CD4-positive, alpha-beta T cell (primary cell): Measurements from ENCODE around the gene FBXL3. TPM values are rescaled to one million over a fixed set of nuclear protein-coding genes. Genes with fewer than 3 reads are reported as not detected.
"Not testable (repeated sequence)": the region's sequence is repeated elsewhere in the genome, so short reads cannot be mapped to it uniquely, and the experiment has no call there.

ENCODE experiments used
- ATAC-seq: fragments of 200-7000 bp; cut with Tn5 transposase; one replicate; pipeline ENCODE4 v1.10.0; 2022; ENCODE audit warnings: mild to moderate bottlenecking; ENCODE audit not compliant: poor library complexity
- CTCF ChIA-PET: fragments of 350-600 bp; sonication (Branson Sonifier 250); formaldehyde crosslinking; loops from one replicate; lab custom pipeline; 2021; ENCODE audit warnings: antibody characterized with exemption, inconsistent platforms; lab: Charles Lee
- POLR2A ChIA-PET: fragments of 350-600 bp; sonication (Branson Sonifier 250); formaldehyde crosslinking; loops from one replicate; lab custom pipeline; 2021; ENCODE audit warnings: antibody characterized with exemption, inconsistent platforms; lab: Charles Lee
- DNase-seq, 14 experiments: peaks; one replicate each; pipeline ENCODE4 v3.0.0-alpha.2; 2013 to 2020; ENCODE audit warnings: mixed read lengths in 2 of 14
- H3K27ac ChIP-seq, 2 donors: one replicate each; pipeline versions ENCODE4 v1.5.1 to v1.7.0; 2013; ENCODE audit warnings: low read length in 2 of 2, low read depth in 1 of 2, mild to moderate bottlenecking in 1 of 2
- H3K27me3 ChIP-seq, 2 experiments: 1 replicate in 1 of 2; 2 replicates in 1 of 2; pipeline versions ENCODE4 v1.6.1 to v1.7.0; 2013; ENCODE audit warnings: low read length in 2 of 2, control low read depth in 1 of 2, mild to moderate bottlenecking in 1 of 2, moderate library complexity in 1 of 2; ENCODE audit not compliant: insufficient read depth in 2 of 2, control insufficient read depth in 1 of 2
- H3K36me3 ChIP-seq: one replicate; pipeline ENCODE4 v1.6.1; 2013; ENCODE audit warnings: low read length, control low read depth; ENCODE audit not compliant: insufficient read depth
- H3K4me1 ChIP-seq: one replicate; pipeline ENCODE4 v1.6.1; 2013; ENCODE audit warnings: low read length, control low read depth; ENCODE audit not compliant: insufficient read depth
- H3K4me3 ChIP-seq: one replicate; pipeline ENCODE4 v1.5.1; 2013; ENCODE audit warnings: mild to moderate bottlenecking, low read length, moderate library complexity
- H3K9me3 ChIP-seq, 2 experiments: 1 replicate in 1 of 2; 2 replicates in 1 of 2; pipeline versions ENCODE4 v1.6.1 to v1.7.0; 2013; ENCODE audit warnings: low read length in 2 of 2, mild to moderate bottlenecking in 2 of 2, control low read depth in 1 of 2, moderate library complexity in 1 of 2; ENCODE audit not compliant: control insufficient read depth in 1 of 2, insufficient read depth in 1 of 2
- H3K27ac Mint-ChIP-seq: one replicate; pipeline ENCODE4 v1.8.0; 2020; ENCODE audit warnings: mixed read lengths
- H3K27me3 Mint-ChIP-seq: one replicate; pipeline ENCODE4 v1.8.0; 2021; ENCODE audit warnings: mixed read lengths
- H3K36me3 Mint-ChIP-seq: one replicate; pipeline ENCODE4 v1.8.0; 2021; ENCODE audit warnings: low read depth, mixed read lengths
- H3K4me1 Mint-ChIP-seq: one replicate; pipeline ENCODE4 v1.8.0; 2021; ENCODE audit warnings: low read depth, mixed read lengths
- H3K4me3 Mint-ChIP-seq: one replicate; pipeline ENCODE4 v1.8.0; 2020; ENCODE audit warnings: mild to moderate bottlenecking, mixed read lengths
- H3K9me3 Mint-ChIP-seq: one replicate; pipeline ENCODE4 v1.8.0; 2020; ENCODE audit warnings: mixed read lengths
- intact Hi-C, 2 experiments: fragments of 100-400 bp; cut with DNase I in 1 of 2; cut with micrococcal nuclease in 1 of 2; formaldehyde crosslinking; loops; one replicate each; pipeline versions ENCODE4 v1.15.1 to v1.9.0; 2023 to 2025; cut with DNase I, micrococcal nuclease
- total RNA-seq, 174 experiments: library from RNA in 2 of 174; stranded (reverse) in 2 of 174; gene quantifications; one replicate each; pipeline ENCODE4 v1.2.3 and lab custom pipeline; 2021 to 2026
- TF ChIP-seq, protein P1 (sequence below): fragments of 200-600 bp; IDR thresholded peaks from one replicate; pipeline ENCODE4 v1.8.0; 2022; ENCODE audit warnings: antibody characterized with exemption, mild to moderate bottlenecking

FBXL3 gene
- total RNA-seq, 2 experiments from 2014 or later = 88.7 to 90.4 TPM

DNA sequence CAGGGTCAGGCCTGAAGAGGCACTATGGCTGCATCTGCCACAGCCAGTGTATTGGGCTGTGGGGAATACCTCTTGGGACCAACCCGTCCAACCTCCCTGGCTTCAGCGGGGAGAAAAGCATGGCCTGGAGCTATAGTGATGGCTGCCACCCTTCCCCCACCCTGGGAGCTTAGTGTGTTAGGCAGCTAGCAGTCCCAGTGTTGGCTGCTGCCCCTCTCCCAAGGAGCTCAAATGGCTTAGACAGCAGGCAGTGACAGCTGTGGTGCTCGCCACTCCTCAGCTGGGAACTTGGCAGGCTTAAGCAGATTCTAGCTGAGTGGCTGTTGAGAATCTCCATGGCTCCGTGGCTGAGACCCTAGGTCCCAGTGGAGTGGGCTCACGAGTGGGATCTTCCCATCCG is 58.9 kb downstream of the FBXL3 start:
- no peak overlapping the region for H3K4me3 ChIP-seq
- no peaks in the 10 kb centered on the region for H3K9me3 ChIP-seq
- no peaks in the 10 kb centered on the region for H3K9me3 Mint-ChIP-seq
- no peak overlapping the region for H3K4me3 Mint-ChIP-seq
- no peaks in the 10 kb centered on the region for H3K4me1 ChIP-seq
- H3K27me3 ChIP-seq = peaks cover 0 to 13% of the 10 kb centered on the region in 2 experiments
- H3K4me1 Mint-ChIP-seq = no peaks in the 10 kb centered on the region
- no peak overlapping the region for H3K27ac ChIP-seq
- H3K36me3 ChIP-seq = no peaks in the 10 kb centered on the region
- no peaks in the 10 kb centered on the region for H3K36me3 Mint-ChIP-seq
- no peak overlapping the region for H3K27ac Mint-ChIP-seq
- peaks cover 28% of the 10 kb centered on the region for H3K27me3 Mint-ChIP-seq
- TF ChIP-seq, protein P1, sequence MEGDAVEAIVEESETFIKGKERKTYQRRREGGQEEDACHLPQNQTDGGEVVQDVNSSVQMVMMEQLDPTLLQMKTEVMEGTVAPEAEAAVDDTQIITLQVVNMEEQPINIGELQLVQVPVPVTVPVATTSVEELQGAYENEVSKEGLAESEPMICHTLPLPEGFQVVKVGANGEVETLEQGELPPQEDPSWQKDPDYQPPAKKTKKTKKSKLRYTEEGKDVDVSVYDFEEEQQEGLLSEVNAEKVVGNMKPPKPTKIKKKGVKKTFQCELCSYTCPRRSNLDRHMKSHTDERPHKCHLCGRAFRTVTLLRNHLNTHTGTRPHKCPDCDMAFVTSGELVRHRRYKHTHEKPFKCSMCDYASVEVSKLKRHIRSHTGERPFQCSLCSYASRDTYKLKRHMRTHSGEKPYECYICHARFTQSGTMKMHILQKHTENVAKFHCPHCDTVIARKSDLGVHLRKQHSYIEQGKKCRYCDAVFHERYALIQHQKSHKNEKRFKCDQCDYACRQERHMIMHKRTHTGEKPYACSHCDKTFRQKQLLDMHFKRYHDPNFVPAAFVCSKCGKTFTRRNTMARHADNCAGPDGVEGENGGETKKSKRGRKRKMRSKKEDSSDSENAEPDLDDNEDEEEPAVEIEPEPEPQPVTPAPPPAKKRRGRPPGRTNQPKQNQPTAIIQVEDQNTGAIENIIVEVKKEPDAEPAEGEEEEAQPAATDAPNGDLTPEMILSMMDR = no peak
- CTCF ChIA-PET = no interaction called here
- DNase-seq (no peak), ATAC-seq (no peak)
- intact Hi-C loops = no loop called here
- POLR2A ChIA-PET = no interaction called here

DNA sequence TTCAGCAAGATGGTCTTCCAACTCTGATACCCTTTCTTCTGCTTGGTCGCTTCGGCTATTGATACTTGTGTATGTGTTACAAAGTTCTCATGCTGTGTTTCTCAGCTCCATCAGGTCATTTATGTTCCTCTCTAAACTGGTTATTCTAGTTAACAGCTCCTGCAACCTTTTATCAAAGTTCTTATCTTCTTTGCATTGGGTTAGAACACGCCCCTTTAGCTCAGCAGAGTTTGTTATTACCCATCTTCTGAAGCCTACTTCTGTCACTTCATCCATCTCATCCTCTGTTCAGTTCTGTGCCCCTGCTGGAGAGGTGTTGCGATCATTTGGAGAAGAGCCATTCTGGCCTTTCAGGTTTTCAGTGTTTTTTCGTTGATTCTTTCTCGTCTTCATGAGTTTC is 59.9 kb downstream of the FBXL3 start:
- peaks cover 20% of the 10 kb centered on the region for H3K27me3 Mint-ChIP-seq
- no peaks in the 10 kb centered on the region for H3K9me3 ChIP-seq
- no peaks in the 10 kb centered on the region for H3K4me1 ChIP-seq
- no peaks in the 10 kb centered on the region for H3K36me3 ChIP-seq
- ChIA-PET POLR2A (no interaction called here), CTCF (no interaction called here)
- H3K9me3 Mint-ChIP-seq = no peaks in the 10 kb centered on the region
- H3K4me3 ChIP-seq = no peak overlapping the region
- H3K27me3 ChIP-seq = peaks cover 0 to 7% of the 10 kb centered on the region in 2 experiments
- no peaks in the 10 kb centered on the region for H3K36me3 Mint-ChIP-seq
- intact Hi-C loops = no loop called here
- TF ChIP-seq, protein P1 = no peak
- no peak for ATAC-seq
- H3K27ac Mint-ChIP-seq = no peak overlapping the region
- DNase-seq = no peak
- no peak overlapping the region for H3K27ac ChIP-seq
- H3K4me3 Mint-ChIP-seq = no peak overlapping the region
- H3K4me1 Mint-ChIP-seq = no peaks in the 10 kb centered on the region

DNA sequence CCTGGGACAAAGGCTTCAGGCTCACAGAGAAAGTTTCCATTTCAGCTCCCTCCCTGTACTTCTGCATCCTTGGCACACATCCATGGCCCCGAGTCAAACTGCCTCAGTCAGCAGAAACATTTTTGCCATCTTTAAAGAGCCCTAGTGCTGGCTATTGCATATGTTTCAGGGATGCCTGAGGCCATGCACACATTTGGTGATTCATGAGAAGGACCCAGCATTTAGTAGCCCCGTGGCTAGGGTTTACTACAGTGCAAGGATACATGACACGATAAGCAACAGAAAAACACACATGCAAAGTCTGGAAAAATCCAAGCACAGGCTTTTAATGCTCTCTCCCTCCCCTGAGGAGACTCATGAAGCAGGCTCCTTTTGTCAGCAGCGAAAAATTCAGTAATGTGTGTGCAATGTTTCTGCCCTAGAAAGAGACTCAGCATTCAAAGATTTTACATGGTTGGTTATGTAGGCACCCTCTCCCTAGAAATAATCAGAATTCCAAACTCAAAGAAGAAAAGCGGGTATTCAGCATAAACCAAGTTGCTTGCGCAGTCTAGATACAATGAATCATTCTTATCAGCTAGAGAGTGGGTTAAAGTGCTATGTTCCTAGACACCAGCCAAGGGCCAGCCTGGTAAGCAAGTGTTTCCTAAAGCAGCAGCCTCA is 61.1 kb downstream of the FBXL3 start:
- Mint-ChIP-seq H3K36me3 (no peaks in the 10 kb centered on the region), H3K4me3 (no peak overlapping the region), H3K4me1 (no peaks in the 10 kb centered on the region), H3K9me3 (peaks cover 5% of the 10 kb centered on the region), H3K27me3 (peaks cover 8% of the 10 kb centered on the region), H3K27ac (no peak overlapping the region)
- H3K36me3 ChIP-seq = no peaks in the 10 kb centered on the region
- POLR2A ChIA-PET = no interaction called here
- no peaks in the 10 kb centered on the region for H3K4me1 ChIP-seq
- no peak for ATAC-seq
- DNase-seq = no peak
- intact Hi-C loops = no loop called here
- TF ChIP-seq, protein P1 = no peak
- peaks cover 0 to 7% of the 10 kb centered on the region in 2 experiments for H3K27me3 ChIP-seq
- no peaks in the 10 kb centered on the region for H3K9me3 ChIP-seq
- no peak overlapping the region for H3K27ac ChIP-seq
- CTCF ChIA-PET = no interaction called here
- no peak overlapping the region for H3K4me3 ChIP-seq

DNA sequence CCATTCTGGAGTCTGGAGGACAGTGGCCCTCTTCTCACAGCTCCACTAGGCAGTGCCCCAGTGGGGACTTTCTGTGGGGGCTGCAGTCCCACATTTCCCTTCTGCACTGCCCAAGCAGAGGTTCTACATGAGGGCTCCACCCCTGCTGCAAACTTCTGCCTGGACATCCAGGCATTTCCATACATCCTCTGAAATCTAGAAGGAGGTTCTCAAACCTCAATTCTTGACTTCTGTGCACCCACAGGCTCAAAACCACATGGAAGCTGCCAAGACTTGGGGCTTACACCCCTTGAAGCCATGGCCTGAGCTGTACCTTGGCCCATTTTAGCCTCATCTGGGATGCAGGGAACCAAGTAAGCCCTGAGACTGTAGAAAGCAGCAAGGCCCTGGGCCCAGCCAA is 67.2 kb downstream of the FBXL3 start:
- H3K4me3 Mint-ChIP-seq, H3K36me3 ChIP-seq, H3K27me3 ChIP-seq, H3K27ac Mint-ChIP-seq, CTCF ChIA-PET, POLR2A ChIA-PET, intact Hi-C loops, H3K36me3 Mint-ChIP-seq, DNase-seq, H3K4me1 Mint-ChIP-seq, ATAC-seq, H3K4me1 ChIP-seq, H3K27ac ChIP-seq, H3K27me3 Mint-ChIP-seq, H3K4me3 ChIP-seq: not testable (repeated sequence)
- peaks cover 9 to 14% of the 10 kb centered on the region in 2 experiments for H3K9me3 ChIP-seq
- H3K9me3 Mint-ChIP-seq = peaks cover 13% of the 10 kb centered on the region
